EL (cell line): ENCODE measurements around the gene ZBTB49.

ENCODE experiments used
- DNase-seq: peaks from one replicate; pipeline ENCODE4 v3.0.0-alpha.2; 2016

Gene ZBTB49

DNA sequence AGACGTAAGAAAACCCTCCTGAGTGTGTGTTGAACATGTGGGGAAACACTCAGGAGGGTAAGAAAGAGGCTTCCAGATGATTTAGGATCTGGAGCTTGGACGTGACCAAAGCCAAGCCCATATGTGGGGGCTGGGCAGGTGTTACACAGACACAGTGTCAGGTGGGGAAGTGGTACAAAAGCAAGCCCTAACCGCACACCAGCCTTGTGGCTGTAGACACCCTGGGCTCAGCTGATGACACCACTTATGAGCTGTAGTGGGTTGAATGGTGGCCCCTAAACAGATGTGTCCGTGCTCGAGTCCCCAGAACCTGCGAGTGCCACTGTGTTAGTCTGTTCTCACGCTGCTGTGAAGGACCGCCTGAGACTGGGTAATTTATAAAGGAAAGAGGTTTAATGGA, 71.8 kb downstream of the ZBTB49 start:
- DNase-seq = no peak

DNA sequence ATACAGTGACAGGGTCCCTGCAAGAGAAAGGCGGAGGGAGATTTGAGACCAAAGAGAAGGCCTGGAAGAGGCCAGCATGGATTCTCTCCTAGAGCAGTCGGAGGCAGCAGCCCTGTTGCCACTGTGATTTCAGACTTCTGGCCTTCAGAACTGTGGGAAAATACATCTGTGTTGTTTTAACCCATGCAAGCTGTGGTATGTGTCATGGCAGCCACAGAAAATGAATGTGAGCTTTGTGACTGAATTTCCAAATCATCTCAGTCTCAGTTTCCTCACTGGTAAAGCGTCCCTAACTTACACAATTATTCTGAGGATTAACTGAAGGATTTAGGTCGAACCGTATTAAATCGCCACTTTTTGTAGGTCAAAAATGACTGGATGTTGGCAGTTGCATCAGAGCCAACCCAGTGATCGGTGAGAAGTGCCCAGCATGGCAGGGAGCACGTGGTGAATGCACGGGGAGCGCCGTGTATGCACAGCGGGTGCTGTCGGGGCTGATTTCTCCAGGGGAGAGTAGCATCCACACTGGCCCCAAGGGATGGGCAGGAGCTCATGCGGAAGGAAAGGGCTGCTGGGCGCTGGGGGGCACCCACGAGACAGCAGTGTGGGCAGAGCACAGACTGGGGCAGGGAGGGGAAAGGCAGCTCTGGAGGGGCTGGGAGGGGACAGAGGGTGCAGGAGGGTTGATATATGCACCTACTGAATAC, 73.1 kb downstream of the ZBTB49 start:
- DNase-seq = no peak

- DNase-seq = no peak
Observed at GRCh38 chr4:4364061-4364460, 74.0 kb downstream of the ZBTB49 start.

GRCh38 chr4:4364486-4365208, 74.6 kb downstream of the ZBTB49 start:
- no peak for DNase-seq

DNA sequence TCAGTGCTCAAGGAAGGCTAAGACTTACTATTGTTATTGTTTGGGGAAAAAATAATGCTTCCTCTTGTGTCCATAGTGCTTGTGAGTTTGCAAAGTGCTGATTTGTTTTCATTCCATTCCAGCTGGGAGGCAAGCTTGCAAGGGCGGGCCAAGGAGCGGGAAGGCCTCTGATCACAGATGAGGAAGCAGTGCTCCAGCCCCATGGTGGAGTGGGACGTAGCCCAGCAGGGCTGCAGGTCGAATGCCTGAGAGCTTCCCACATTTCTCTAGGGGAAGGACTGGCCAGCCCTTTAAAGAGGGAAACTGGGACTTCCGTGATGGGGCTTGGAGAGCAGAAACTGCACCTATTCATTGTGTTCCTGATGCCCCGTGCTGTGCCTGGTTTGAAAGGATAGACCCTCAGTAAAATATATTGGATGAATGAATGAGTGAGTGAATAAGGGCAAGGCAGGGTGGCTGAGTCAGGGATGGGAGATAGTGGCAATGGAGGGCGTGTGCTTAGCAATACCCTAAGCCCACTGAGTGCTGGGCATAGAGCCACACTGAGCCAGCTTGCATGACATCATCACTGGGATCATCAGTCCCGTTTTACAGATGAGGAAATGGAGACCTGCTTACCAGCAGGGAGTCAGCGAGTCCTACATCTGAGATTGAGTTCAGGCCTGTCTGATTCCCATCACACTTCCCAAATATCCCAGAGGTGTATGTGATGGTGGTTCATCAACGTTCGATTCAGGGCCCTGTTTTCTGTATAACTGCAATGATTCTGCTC, 78.9 kb downstream of the ZBTB49 start:
- DNase-seq = no peak
